NB4 (cell line): ENCODE results near the gene PDE4D.

Source experiments
- DNase-seq: peaks from one replicate; pipeline ENCODE4 v3.0.0; 2010; ENCODE audit warnings: low read depth
- H3K4me3 ChIP-seq: one replicate; pipeline ENCODE4 v1.5.1; 2011; ENCODE audit warnings: mild to moderate bottlenecking, low read depth, low read length, moderate library complexity
- MYC ChIP-seq: IDR thresholded peaks from 2 replicates; pipeline ENCODE4 v1.6.1; 2011; ENCODE audit warnings: low read depth, low read length
- POLR2A ChIP-seq: IDR thresholded peaks from 2 replicates; pipeline ENCODE4 v1.6.1; 2011; ENCODE audit warnings: mild to moderate bottlenecking; ENCODE audit not compliant: insufficient read length; ENCODE audit errors: extremely low read depth
- TF ChIP-seq, protein P1 (sequence below): IDR thresholded peaks from 2 replicates; pipeline ENCODE4 v1.6.1; 2011; ENCODE audit warnings: low read depth, low read length
- TF ChIP-seq, protein P2 (sequence below): IDR thresholded peaks from one replicate; pipeline ENCODE4 v1.5.1; 2012; ENCODE audit warnings: low read depth, low read length

The PDE4D gene

DNA sequence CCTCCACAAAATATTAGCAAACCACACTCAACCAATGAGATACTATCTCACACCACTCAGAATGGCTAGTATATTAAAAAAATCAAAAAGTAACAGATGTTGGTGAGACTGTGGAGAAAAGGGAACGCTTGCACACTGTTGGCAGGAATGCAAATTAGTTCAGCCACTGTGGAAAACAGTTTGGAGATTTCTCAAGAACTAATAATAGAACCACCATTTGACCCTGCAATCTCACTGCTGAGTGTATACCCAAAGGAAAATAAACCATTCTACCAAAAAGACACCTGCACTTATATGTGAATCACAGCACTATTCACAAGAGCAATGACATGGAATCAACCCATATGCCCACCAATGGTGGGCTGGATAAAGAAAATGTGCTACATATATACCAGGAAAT lies 393.5 kb downstream of the PDE4D start:
- H3K4me3 ChIP-seq: no peak overlapping the region
- no peak for TF ChIP-seq POLR2A
- TF ChIP-seq, protein P1, sequence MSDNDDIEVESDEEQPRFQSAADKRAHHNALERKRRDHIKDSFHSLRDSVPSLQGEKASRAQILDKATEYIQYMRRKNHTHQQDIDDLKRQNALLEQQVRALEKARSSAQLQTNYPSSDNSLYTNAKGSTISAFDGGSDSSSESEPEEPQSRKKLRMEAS: no peak
- no peak for TF ChIP-seq MYC
- TF ChIP-seq, protein P2, sequence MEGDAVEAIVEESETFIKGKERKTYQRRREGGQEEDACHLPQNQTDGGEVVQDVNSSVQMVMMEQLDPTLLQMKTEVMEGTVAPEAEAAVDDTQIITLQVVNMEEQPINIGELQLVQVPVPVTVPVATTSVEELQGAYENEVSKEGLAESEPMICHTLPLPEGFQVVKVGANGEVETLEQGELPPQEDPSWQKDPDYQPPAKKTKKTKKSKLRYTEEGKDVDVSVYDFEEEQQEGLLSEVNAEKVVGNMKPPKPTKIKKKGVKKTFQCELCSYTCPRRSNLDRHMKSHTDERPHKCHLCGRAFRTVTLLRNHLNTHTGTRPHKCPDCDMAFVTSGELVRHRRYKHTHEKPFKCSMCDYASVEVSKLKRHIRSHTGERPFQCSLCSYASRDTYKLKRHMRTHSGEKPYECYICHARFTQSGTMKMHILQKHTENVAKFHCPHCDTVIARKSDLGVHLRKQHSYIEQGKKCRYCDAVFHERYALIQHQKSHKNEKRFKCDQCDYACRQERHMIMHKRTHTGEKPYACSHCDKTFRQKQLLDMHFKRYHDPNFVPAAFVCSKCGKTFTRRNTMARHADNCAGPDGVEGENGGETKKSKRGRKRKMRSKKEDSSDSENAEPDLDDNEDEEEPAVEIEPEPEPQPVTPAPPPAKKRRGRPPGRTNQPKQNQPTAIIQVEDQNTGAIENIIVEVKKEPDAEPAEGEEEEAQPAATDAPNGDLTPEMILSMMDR: no peak
- DNase-seq: no peak

DNA sequence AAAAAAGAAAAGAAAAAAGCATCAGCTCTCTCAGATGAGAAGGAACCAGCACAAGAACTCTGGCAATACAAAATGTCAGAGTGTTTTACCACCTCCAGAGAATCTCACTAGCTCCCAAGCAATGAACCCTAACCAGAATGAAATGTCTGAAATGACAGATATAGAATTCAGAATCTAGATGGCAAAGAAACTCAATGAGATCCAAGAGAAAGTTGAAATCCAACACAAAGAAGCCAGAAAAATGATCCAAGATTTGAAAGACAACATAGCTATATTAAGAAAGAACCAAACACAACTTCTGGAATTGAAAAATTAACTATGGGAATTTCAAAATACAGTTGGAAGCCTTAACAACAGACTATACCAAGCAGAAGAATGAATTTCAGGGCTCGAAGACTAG lies 396.3 kb downstream of the PDE4D start:
- H3K4me3 ChIP-seq: no peak overlapping the region
- TF ChIP-seq, protein P1: no peak
- no peak for TF ChIP-seq POLR2A
- DNase-seq: no peak

DNA sequence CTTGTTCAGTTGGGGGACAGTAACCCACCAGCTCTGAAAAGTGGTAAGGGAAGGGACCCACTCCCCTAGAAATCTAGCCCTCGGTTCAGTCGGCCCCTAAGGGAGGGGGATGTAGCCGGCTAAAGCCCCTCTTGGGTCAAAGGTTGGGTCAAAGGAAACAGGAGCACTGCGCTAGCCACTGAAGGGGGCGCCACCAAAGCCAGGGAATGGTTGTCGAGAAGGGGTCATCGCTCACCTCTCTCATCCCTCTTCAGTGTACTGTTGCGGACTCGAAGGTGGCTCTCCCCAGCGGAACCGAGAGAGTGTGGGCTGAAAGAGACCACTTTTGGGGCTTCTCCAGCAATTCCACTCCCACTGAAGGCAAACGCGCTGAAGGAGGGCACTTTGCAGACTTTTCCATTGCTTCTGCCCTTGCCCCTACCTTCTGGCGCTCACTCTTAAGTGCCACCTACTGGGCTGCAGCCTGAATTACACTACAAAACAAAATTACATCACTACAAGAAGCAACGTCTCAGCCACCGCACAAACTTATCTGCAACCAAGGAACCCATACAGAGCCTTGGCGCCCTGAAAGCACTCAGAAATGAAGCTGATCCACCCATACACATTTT lies 396.9 kb downstream of the PDE4D start:
- DNase-seq: peak; percentile 35
- TF ChIP-seq, protein P2: peak; percentile 50
- TF ChIP-seq MYC: no peak
- H3K4me3 ChIP-seq: no peak overlapping the region

DNA sequence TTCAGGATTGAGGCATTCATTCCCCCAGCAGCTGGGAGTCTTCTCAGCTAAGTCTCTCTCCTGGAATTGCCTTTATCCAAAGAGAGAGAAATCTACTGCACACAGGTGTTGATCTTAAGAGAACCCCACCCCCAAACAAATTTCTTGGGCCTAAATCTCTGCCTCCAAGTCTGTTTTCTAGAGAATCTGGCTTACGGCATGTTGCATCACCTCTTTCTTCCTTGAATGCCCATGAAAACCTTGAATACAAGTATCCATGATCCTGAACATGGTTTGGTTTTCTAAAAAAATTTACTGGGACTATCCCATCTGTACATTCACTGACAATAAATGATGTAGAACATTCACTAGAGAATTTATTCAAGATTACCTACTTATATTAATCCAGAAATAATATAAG lies 401.6 kb downstream of the PDE4D start:
- H3K4me3 ChIP-seq: no peak overlapping the region
- TF ChIP-seq, protein P1: no peak
- TF ChIP-seq, protein P2: no peak
- TF ChIP-seq POLR2A: no peak
- no peak for TF ChIP-seq MYC
- no peak for DNase-seq

DNA sequence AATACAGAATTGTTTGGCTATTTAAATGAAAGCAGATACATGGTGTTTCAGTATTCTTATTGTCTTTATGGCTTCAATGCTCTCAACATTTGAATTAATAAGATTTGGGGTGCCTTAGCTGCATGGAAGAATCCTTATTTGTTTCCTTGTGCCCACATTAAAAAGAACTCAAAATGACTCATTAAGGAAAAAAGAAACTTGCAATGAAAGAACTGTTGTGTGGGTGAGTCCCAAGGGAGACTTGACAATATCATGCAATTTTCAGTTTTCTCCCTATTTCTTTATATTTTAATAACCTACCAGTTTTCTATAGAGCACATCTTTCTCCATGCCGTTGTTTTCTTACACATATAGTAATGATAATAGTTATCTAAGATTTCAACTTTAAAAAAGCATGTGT lies 404.0 kb downstream of the PDE4D start:
- H3K4me3 ChIP-seq: no peak overlapping the region
- no peak for DNase-seq
- no peak for TF ChIP-seq POLR2A
- TF ChIP-seq, protein P2: no peak

DNA sequence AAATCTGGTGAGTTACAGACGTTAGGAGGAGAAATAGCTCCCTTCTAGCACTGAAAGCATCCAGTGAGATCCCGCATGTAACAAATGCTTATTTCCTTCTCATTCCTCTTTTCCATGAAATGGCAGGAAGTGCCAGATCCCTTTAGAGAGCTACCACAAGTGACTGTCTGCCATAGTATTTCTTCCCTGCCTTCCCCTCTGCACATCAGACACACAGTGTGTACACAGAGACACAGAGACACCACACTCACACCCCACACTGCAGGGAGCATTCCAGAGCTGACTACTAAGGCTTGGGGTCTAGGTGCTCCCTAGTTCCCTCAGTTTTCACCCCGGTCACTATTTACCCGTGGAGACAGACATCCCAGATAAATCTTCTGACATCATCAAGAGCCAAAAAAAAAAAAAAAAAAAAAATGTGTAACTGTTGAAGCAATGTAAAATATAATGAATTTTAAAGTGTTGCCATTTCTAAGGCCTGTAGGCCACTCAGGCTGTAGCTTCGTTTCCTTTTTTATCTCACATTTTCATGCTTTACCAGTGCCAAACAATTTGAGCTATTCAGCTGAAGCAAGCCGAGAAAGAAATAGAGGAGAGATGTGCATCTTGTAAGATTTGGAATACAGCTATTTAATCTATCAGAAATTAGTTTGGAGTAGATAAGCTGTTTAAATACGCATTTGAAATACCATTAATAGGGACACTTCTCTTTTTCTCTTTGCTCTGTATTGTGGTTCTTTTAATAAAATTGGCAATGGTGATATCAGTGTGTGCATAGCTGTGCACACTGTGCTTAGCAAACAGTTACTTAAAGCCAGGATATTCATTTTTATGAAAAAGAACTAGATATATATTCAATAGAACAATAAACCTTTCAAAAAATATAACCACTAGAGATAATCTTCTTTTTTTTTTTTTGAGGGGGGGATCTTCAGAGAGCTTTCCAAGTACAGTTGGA lies 405.5 kb downstream of the PDE4D start:
- no peak for TF ChIP-seq MYC
- TF ChIP-seq, protein P1: no peak
- no peak for TF ChIP-seq POLR2A
- TF ChIP-seq, protein P2: no peak
- DNase-seq: no peak
- no peak overlapping the region for H3K4me3 ChIP-seq
